HG02759 (cell line): Measurements from ENCODE around the gene ABCC2.
"Not testable (repeated sequence)": the region's sequence is repeated elsewhere in the genome, so short reads cannot be mapped to it uniquely, and the experiment has no call there.

Experiments
- ATAC-seq: cut with Tn5 transposase; IDR thresholded peaks from one replicate; pipeline ENCODE4 v1.9.1; 2021; ENCODE audit warnings: mild to moderate bottlenecking, moderate library complexity; ENCODE audit not compliant: unreplicated experiment

ABCC2 gene

GRCh38 chr10:99851825-99852224, 69.4 kb downstream of the ABCC2 start:
- no peak for ATAC-seq

GRCh38 chr10:99852481-99853213, 70.2 kb downstream of the ABCC2 start:
- ATAC-seq: no peak

GRCh38 chr10:99853655-99854054, 71.2 kb downstream of the ABCC2 start:
- ATAC-seq: no peak

- no peak for ATAC-seq
Measured at GRCh38 chr10:99854860-99855259, 72.4 kb downstream of the ABCC2 start.

- no peak for ATAC-seq
Measured at GRCh38 chr10:99855479-99856071, 73.1 kb downstream of the ABCC2 start.

- ATAC-seq: no peak
Measured at GRCh38 chr10:99858849-99859248, 76.4 kb downstream of the ABCC2 start.

GRCh38 chr10:99859585-99859984, 77.1 kb downstream of the ABCC2 start:
- ATAC-seq: no peak

GRCh38 chr10:99860466-99860865, 78.0 kb downstream of the ABCC2 start:
- ATAC-seq: no peak

- ATAC-seq: not testable (repeated sequence)
Measured at GRCh38 chr10:99863535-99864240, 81.2 kb downstream of the ABCC2 start.

- ATAC-seq: not testable (repeated sequence)
Measured at GRCh38 chr10:99867250-99867649, 84.8 kb downstream of the ABCC2 start.

GRCh38 chr10:99869581-99870122, 87.2 kb downstream of the ABCC2 start:
- ATAC-seq: no peak

- no peak for ATAC-seq
Measured at GRCh38 chr10:99870123-99870730, 87.8 kb downstream of the ABCC2 start.

GRCh38 chr10:99872367-99873162, 90.1 kb downstream of the ABCC2 start:
- ATAC-seq: no peak

- no peak for ATAC-seq
Measured at GRCh38 chr10:99873846-99874245, 91.4 kb downstream of the ABCC2 start.

- ATAC-seq: no peak
Measured at GRCh38 chr10:99874341-99875085, 92.1 kb downstream of the ABCC2 start.

- no peak for ATAC-seq
Measured at GRCh38 chr10:99875473-99875872, 93.0 kb downstream of the ABCC2 start.

- ATAC-seq: no peak
Measured at GRCh38 chr10:99880080-99880835, 97.8 kb downstream of the ABCC2 start.

GRCh38 chr10:99881371-99881770, 98.9 kb downstream of the ABCC2 start:
- no peak for ATAC-seq

- ATAC-seq: no peak
Measured at GRCh38 chr10:99883523-99883922, 101.1 kb downstream of the ABCC2 start.
